GM12891 (cell line): ENCODE data around the gene ADAP1.

Experiments
- PAX5 ChIP-seq: IDR thresholded peaks from 2 replicates; pipeline ENCODE4 v1.6.1; 2011; ENCODE audit warnings: low read length, moderate library complexity, mild to moderate bottlenecking; ENCODE audit not compliant: insufficient read depth, severe bottlenecking
- POLR2A ChIP-seq: IDR thresholded peaks from 2 replicates; pipeline ENCODE4 v1.6.1; 2011; ENCODE audit warnings: low read depth, low read length, control low read depth
- POLR2AphosphoS5 ChIP-seq: IDR thresholded peaks from 2 replicates; pipeline ENCODE4 v1.6.1; 2011; ENCODE audit warnings: low read depth, low read length, control low read depth
- SPI1 ChIP-seq: IDR thresholded peaks from 2 replicates; pipeline ENCODE4 v1.6.1; 2011; ENCODE audit warnings: low read depth, low read length, control low read depth
- TAF1 ChIP-seq: IDR thresholded peaks from 2 replicates; pipeline ENCODE4 v1.6.1; 2011; ENCODE audit warnings: low read depth, low read length, control low read depth

- TF ChIP-seq TAF1 (no peak), POLR2A (no peak), POLR2AphosphoS5 (no peak), PAX5 (no peak), SPI1 (no peak)
Measured at GRCh38 chr7:890868-891267, 63.6 kb downstream of the ADAP1 start.
